Measurements from ENCODE around the gene XRCC6. TPM values are rescaled to one million over a fixed set of nuclear protein-coding genes. Genes with fewer than 3 reads are reported as not detected.

Gene XRCC6
- total and polyA plus RNA-seq, 2 of the 4 experiments (the other 2 are of a cell fraction): 202 to 401 TPM

GRCh38 chr22:41661088-41661487 is 40.0 kb downstream of the XRCC6 start:
- TF ChIP-seq MAFK (IDR thresholded peaks at IDR 0.05; ENCODE audit: low read depth, low read length) (no peak), FOS (IDR thresholded peaks at IDR 0.05; ENCODE audit: low read depth, low read length) (no peak), CHD1 (IDR thresholded peaks at IDR 0.05; ENCODE audit: low read depth, low read length) (no peak), CTCF (conservative IDR thresholded peaks at IDR 0.05; ENCODE audit: low read depth, low read length) (no peak), USF2 (IDR thresholded peaks at IDR 0.05; ENCODE audit: low read depth, low read length) (no peak), RAD21 (IDR thresholded peaks at IDR 0.05; ENCODE audit: low read length) (no peak), BHLHE40 (IDR thresholded peaks at IDR 0.05; ENCODE audit: low read depth, low read length) (no peak), RCOR1 (IDR thresholded peaks at IDR 0.05; ENCODE audit: insufficient replicate concordance, low read length) (no peak), SMC3 (IDR thresholded peaks at IDR 0.05; ENCODE audit: low read depth, low read length) (no peak), CEBPB (IDR thresholded peaks at IDR 0.05; ENCODE audit: low read depth, low read length) (no peak), MXI1 (IDR thresholded peaks at IDR 0.05; ENCODE audit: borderline replicate concordance, low read depth, low read length) (no peak), MAZ (IDR thresholded peaks at IDR 0.05; ENCODE audit: borderline replicate concordance, low read depth, low read length) (no peak), ELK1 (IDR thresholded peaks at IDR 0.05; ENCODE audit: borderline replicate concordance, low read depth, low read length) (no peak), NFE2L2 (IDR thresholded peaks at IDR 0.05; ENCODE audit: low read depth, low read length) (no peak), POLR2A (IDR thresholded peaks at IDR 0.05; ENCODE audit: low read depth, low read length) (no peak)
- H3K4ac ChIP-seq (ENCODE audit: low read depth, low read length): no peak overlapping the region
- H3K9me3 ChIP-seq (ENCODE audit: control insufficient read depth, insufficient read depth, low read length): no peaks in the 10 kb centered on the region
- POLR2A ChIA-PET (ENCODE audit: unreplicated experiment): no interaction called here
- CTCF ChIA-PET: no interaction called here
- H2BK5ac ChIP-seq (ENCODE audit: low read depth, low read length, poor library complexity, severe bottlenecking): no peak overlapping the region
- WGBS, 2 experiments (ENCODE audit: extremely low coverage in 2 of 2, insufficient read length in 1 of 2): no CpG with 5 or more reads among the region's 3 CpGs
- H3K36me3 ChIP-seq (ENCODE audit: control insufficient read depth, insufficient read depth, low read length): peaks cover 46% of the 10 kb centered on the region
- no peaks in the 10 kb centered on the region for H3K27me3 ChIP-seq (ENCODE audit: control insufficient read depth, insufficient read depth, low read length)
- H2BK120ac ChIP-seq (ENCODE audit: low read depth, low read length): no peak overlapping the region
- H3K79me1 ChIP-seq (ENCODE audit: low read depth in 1 of 2, low read length in 2 of 2): peaks cover 5 to 36% of the 10 kb centered on the region in 2 experiments; a peak in 3 of 4 replicates
- peaks cover 10% of the 10 kb centered on the region; the same call in 1 of the 2 replicates for H4K20me1 ChIP-seq (ENCODE audit: insufficient read depth, low read length)
- 0 out of 2 replicates have a peak, but pooled peaks cover 7% of the 10 kb centered on the region for H3K9me1 ChIP-seq (ENCODE audit: insufficient read depth, low read length)
- H3K56ac ChIP-seq (ENCODE audit: extremely low read depth, insufficient read depth, low read length): no peak overlapping the region
- H4K8ac ChIP-seq (ENCODE audit: low read depth in 2 of 2, low read length in 2 of 2): no peak overlapping the region
- H3K9ac ChIP-seq (ENCODE audit: low read depth, low read length): no peak overlapping the region
- no peak overlapping the region for H3K4me2 ChIP-seq (ENCODE audit: low read depth, low read length)
- dilution Hi-C loops (cut with HindIII; ENCODE audit: low sequenced_read_pairs, unreplicated experiment) (no loop called here), intact Hi-C loops (cut with micrococcal nuclease) (no loop called here), in situ Hi-C loops (cut with MboI; ENCODE audit: low sequenced_read_pairs) (no loop called here)
- no peak overlapping the region for H3K23ac ChIP-seq (ENCODE audit: low read depth, low read length)
- no peak overlapping the region for H2BK20ac ChIP-seq (ENCODE audit: low read depth, low read length)
- no peak overlapping the region for H3K27ac ChIP-seq (ENCODE audit: insufficient read depth, low read length)
- BruUV-seq (replicated peaks): no TSS peak
- H2AFZ ChIP-seq (replicated peaks; ENCODE audit: low read length, poor library complexity): no peak overlapping the region
- H2AK5ac ChIP-seq (ENCODE audit: low read depth, low read length): no peak overlapping the region
- H3K4me3 ChIP-seq (ENCODE audit: insufficient read depth, low read depth, low read length): no peak overlapping the region
- 0 out of 2 replicates have a peak, but pooled peaks cover 1% of the 10 kb centered on the region for H3K4me1 ChIP-seq (ENCODE audit: control insufficient read depth, insufficient read depth, low read length)
- H3K14ac ChIP-seq (replicated peaks; ENCODE audit: low read depth, low read length): no peak overlapping the region
- DNase-seq (peak; percentile 18), ATAC-seq (ENCODE audit: low read depth) (peak; percentile 25; the same call in 1 of the 2 replicates)
- H4K91ac ChIP-seq (ENCODE audit: insufficient read depth, low read depth, low read length): no peak overlapping the region
- no peak overlapping the region for H4K5ac ChIP-seq (ENCODE audit: low read depth, low read length)
- no peak overlapping the region for H2BK15ac ChIP-seq (ENCODE audit: low read depth, low read length)
- H2AK9ac ChIP-seq (replicated peaks; ENCODE audit: low read depth, low read length, poor library complexity): no peak overlapping the region
- H3K18ac ChIP-seq (ENCODE audit: low read depth, low read length): no peak overlapping the region
